GM19372 (cell line): ENCODE results near the gene AFG1L.
"Not testable (repeated sequence)": the region's sequence is repeated elsewhere in the genome, so short reads cannot be mapped to it uniquely, and the experiment has no call there.

Experiments
- ATAC-seq: cut with Tn5 transposase; IDR thresholded peaks from one replicate; pipeline ENCODE4 v1.9.1; 2021; ENCODE audit warnings: mild to moderate bottlenecking, low read depth, moderate library complexity; ENCODE audit not compliant: unreplicated experiment

AFG1L gene

DNA sequence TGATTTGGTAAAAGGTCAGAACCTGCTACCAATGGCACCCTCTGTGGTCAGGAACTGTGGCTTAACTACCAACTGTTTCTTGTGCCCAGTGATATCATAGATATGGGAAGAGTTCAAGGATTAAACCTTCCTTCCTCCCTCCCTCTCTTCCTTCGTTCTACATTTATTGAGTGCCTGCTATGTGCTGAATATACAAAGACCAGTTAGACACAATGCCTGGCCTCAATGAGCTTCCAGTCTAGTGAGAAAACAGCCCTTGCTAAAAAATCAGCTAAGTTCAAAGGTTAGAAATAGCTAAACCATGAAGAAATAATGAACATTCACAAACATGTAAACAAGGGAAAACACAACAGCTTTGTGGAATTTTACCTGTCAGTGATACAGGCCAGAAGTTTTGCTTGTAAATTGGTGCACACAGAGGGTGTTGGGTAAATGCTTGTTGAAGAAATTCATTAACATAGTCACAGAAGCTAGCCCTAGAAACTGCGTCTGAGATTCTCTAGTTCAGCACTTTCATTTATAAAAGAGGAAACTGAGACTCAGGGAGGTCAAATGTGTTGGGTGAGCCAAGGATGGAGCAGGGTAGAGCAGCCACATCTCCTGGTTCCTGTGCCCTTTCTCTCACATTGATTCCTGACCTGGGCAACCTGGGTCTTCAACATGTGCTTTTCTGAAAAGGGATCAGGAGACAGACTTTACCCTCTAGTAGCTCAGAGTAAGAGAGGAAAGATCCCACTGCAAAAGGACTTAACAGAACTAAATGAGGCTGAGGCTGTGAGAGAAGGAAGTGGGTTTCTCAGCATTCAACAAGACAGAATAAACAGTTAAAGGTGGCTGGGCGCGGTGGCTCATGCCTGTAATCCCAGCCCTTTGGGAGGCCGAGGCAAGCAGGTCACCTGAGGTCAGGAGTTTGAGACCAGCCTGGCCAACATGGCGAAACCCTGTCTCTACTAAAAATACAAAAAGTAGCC lies 251.5 kb downstream of the AFG1L start:
- ATAC-seq: no peak

DNA sequence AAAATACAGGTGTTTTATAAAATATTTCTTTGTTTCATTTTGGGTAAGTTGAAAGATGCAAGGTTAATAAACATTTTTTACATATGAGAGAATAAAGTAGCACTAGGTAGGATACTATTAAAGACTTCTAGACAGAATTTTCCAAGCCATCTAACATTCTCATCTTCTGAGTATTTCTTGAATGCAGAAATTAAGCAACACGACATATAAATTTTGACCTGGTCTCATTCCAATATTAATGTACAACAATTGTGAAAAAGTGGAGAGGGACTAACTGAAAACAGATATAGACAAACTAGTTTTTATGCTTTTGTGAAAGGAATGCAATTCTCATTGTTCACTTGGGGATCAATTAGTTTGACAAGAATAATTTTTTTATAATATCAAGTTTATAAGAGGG lies 254.4 kb downstream of the AFG1L start:
- ATAC-seq: no peak

DNA sequence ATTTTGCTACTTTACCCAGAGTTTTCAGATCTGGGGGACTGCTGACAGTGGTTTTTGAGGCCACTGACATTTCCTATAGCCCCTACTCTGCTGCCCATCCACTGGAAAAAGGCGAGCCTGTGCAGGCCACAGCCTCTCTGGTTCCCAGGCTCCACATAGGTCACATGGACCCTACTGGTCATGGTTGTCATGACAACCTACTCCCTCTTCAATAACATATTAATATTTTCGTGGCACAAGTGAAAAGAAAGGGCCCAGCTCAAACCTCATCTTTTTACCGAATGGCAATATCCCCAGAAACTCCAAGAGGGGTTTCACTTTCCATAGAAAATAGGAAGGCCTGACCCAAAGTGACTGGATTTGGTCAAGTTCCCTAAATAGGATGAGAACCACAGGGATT lies 254.9 kb downstream of the AFG1L start:
- no peak for ATAC-seq

DNA sequence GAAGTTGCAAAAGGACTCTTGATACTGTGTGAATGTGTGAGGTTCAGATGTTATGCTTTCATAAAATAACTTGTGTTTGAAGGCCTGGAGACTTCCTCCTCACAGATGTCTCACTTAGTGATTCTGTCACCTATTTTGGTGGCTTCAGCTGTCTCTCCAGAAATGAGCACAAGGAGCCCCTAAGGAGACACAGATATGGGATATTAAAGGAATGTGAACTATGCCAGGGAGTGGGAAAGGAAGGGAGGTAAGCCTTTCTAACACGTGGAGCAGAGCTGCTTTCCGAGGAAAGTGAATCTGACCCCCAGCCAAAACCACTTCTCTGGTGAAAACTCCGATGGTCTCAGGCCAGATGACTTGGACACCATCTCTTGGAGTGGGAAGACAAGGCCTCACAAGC lies 255.4 kb downstream of the AFG1L start:
- no peak for ATAC-seq

DNA sequence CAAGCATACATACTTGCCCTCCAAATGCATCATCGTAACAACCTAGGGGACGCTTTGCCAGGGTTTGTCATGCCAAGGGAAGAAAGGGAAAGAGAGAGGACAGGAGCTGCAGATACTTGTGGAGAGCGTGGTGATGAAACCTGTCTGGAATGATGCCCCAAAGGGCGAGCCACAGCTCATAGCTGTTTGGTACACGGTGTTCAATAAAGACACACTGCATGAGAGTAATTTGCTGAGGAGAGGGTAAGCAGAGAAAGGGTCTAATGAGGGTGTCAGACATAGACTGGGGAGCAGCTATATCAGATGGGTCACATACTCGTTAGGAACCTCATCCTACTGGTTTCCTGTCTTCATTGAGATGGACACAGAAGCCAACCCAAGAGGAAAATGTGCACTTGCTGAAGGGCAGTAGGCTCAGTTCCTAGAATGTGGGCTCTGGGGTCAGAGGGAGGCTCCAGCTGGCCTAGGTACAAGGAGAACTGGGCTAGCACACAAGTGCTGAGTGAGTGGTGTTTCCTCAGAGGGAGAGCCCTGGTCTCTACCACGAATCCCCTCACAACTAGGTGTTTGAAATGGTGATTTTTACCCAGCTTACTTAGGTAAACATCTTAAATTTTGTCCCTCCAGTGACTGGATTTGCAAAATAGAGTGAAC lies 260.7 kb downstream of the AFG1L start:
- ATAC-seq: no peak

DNA sequence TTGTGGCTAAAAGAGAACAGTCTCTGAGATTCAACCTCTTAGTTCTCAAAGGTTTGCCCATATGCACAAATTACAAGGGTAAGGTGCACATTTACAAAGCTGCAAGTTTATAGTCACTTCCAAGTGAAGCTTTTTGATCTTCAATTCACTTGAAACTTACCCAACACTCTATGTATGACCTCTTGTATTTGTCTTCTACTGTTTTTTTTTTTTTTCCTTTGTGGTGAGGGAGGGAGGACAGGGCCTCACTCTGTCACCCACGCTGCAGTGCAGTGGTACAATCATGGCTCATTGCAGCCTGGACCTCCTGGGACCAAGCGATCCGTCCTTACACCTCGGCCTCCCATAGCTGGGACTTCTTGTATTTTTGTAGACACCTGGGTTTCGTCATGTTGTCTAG lies 261.4 kb downstream of the AFG1L start:
- no peak for ATAC-seq

DNA sequence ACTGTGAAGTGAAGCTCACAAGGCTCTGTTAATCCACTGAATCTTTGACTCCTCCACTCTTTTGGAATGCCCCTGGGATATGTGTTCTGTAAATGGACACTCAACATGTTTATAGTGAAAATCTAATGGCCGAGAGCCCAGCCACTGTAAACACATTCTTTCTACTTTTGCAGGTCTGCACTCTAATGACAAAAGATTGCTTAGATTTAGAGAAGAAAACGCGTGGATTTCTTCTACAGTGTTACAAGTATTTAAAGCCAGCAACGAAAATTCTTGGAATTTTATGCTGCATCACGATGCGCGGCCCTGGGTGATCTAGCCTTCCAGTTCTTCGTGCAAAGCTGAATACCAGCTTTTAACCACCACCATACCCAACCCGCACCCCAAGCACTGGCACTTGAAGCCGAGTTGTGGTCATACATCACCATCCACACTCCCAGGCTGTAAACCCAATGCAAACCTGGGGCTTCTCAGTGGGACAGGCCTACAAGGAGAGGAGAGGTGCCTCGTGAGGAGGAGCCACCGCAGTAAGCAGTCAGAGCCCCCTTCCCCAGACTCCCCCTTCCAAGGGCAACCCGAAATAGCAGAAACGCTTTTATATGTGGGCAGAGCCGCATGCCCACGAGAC lies 262.1 kb downstream of the AFG1L start:
- no peak for ATAC-seq

DNA sequence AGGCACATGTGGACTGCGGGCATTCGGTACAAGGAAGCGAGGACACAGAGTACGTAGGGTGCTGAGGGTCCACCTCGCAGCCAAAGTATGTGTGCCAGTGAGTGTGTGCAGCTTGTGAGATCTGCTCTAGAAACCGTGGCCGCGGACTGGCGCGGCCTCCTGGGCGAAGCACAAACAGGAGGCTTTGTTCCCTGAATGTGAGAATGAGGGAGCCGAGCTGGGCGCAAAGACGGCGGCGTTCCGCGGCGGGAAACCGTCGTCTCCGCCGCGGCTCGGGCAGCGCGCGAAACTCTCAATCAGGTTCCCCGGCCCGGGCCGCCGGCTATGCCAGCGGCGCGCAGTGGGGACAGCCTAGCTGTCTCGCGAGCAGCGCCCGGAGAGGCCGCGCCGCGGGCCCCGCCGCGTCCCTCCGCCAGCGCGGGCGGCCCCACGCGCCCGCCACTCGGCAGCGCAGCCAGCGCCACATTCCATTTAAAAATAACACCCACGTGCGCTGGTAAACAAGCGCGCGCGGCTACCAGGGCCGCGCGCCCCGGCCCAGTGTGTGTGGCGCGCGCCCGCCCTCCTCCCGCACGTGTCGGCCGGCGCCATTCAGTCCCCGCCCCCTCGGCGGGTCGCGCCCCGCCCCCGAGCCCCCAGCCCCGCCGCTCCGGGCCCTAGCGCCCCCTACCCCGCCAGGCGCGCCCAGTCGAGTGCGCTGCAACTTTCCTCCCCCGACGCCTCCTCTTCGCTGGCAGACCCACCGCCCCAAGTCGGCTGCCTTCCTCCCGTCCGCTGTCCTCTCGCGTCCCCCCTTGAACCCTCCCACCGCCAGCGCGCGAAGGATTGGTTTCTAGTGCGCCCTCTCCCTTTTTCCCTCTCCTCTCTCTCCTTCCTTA lies 262.9 kb downstream of the AFG1L start:
- ATAC-seq: no peak

DNA sequence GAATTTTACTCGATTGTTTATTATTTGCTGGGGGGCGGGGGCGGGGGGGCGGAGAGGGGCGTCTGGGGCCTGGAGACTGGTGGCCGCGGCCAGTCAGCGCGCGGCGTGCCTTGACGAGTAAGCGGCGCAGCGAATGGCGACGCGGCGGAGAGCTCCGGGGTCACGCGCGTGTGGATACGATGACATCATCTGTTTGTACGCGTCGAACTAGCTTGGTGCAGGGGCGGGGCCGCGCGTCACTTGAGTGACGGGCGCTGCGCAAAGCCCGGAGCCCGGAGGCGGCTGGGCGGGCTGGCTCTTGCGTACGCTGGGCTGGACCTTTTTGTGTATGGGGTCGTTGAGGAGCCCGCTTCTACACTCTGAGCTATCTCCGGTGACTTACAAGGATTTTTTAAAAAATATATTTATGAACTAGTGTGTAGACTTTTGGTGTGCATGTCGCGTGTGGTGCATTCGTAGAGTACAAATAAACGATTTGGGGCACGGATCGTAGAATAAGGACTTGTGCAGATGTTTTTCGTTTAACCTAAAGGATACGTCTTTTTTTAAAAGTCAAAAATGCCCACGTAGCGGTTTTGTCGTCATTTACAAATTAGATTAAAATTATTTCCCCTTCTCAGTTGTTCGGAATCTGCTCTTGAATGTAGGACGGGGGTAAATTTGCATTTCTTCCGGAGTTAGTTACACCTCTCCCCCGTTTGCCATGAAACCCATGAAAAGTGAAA lies 263.7 kb downstream of the AFG1L start:
- ATAC-seq: peak; percentile 55

DNA sequence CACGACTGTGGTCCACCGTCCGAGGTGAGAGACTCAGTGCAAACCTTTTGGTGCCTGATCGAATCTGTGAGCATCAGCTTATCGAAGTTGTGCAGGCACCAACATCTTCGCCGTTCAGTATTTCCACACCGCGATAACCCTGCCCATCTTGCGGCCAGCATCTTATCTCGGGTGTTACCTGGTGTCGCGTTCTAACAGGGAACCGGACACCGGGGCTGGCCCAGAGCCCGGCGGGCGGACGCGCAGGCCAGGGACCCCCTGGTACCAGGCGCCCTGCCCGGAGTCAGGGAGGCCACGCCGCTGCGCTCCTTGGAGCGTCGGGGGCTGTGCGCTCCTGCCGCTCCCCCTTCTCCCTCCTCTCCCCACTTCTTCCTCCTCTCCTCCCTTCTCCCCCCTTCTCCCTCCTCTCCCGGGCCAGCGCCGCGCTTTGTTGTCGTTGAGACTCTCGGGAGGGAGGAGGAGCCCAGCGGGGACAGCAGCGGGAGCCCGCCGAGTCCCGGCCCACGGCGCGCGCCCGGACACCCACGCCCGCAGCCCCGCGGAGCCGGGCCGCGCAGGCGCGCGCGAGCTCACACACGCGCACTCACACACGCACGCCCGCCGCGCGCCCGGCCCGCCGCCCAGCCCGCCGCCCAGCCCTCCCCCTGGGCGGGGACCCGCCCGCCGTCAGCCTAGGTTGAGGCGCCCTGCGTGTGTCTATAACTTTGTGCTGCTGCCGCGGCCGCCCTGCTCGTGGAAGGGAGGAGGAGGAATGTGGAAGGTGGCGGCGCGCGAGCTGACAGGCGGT lies 264.4 kb downstream of the AFG1L start:
- ATAC-seq: peak; percentile 44

DNA sequence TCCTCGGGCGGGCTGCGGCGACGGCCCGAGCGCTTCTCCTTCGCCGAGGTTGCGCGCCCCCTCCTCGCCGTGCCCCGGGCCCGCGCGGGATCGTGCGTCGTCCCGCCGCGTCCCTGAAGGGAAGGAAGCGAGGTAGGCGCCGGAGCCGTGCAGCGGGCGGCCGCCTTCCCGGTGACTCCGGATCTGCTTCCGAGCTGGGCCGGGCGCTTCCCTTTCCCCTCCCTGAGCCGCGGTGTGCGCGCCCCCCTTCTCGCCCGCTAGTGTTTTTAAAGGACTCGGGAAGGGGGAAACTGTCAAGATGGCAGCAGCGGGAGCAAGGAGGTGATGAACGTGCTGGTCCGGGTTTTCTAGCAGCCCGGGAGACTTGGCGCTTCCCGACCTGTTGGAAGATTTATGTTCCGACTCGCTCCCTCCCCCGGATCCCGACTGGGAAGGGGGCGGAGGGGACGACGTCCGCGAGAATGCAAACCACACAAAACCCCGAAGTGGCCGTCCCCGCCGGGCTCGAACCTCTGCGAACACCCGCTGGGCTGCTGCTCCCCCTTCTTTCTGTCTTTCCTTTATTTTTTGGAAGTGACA lies 265.1 kb downstream of the AFG1L start:
- ATAC-seq: peak; percentile 1

DNA sequence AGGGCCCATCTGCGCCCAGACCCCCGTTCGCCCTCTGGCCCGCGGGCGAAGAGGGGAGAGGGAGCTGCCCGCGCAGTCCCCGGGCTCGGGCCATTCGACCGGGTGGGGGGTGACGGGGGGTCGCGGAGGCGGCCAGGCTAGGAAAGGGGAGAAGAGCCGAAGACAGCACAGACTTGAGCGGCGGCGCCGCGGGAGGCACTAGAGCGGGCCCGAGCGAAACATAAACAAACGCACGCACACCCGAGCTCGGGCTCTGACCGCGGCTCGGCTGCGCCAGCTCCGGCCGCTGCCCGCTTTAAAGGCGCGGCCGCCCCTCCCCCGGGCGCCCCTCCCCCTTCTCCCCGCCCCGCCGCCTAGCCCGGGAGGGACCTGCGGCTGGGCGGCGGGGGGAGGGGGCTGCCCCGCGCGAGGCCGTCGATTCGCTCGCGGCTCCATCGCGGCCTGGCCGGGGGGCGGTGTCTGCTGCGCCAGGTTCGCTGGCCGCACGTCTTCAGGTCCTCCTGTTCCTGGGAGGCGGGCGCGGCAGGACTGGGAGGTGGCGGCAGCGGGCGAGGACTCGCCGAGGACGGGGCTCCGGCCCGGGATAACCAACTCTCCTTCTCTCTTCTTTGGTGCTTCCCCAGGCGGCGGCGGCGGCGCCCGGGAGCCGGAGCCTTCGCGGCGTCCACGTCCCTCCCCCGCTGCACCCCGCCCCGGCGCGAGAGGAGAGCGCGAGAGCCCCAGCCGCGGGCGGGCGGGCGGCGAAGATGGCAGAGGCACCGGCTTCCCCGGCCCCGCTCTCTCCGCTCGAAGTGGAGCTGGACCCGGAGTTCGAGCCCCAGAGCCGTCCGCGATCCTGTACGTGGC lies 265.8 kb downstream of the AFG1L start, which contains the start of gene FOXO3:
TSS of gene FOXO3 (plus strand) at position 455 of the 846 bp plus-strand sequence. CDS start at position 747, 292 bp downstream.
- no peak for ATAC-seq

DNA sequence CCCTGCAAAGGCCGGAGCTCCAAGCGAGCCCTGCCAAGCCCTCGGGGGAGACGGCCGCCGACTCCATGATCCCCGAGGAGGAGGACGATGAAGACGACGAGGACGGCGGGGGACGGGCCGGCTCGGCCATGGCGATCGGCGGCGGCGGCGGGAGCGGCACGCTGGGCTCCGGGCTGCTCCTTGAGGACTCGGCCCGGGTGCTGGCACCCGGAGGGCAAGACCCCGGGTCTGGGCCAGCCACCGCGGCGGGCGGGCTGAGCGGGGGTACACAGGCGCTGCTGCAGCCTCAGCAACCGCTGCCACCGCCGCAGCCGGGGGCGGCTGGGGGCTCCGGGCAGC lies 266.4 kb downstream of the AFG1L start:
- ATAC-seq: not testable (repeated sequence)

DNA sequence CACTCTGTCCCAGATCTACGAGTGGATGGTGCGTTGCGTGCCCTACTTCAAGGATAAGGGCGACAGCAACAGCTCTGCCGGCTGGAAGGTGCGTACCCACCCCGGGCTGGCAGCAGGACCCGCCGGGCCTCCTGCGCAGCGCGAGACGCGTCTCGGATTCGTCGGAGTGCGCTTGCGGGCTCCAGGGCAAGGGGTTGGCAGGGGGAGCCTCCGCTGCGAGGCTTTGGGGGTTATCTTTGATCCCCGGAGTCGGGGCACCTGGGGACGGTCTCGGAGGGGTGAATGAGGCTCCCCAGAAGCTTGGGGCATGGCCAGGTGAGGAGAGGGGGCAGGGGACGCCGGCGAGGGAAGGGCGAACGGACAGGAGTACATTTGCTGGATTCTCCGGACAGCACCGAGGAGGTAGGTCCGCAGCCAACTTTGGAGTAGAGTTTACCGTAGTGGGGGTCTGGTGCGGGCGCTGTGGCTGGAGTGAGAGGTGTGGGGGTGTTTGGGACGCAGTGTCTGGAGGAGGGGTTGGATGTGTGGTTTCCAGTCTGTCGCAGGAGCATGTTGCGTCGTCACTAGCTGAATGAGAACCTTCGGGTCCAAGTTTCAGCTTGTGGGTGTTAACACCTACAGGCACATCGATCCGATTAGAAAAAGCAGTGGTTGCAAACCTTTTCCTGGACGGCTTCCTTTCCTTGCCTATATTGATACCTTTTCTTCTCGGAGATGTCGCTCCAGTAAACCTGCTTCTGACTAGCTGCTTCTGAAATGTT lies 267.1 kb downstream of the AFG1L start:
- ATAC-seq: no peak

DNA sequence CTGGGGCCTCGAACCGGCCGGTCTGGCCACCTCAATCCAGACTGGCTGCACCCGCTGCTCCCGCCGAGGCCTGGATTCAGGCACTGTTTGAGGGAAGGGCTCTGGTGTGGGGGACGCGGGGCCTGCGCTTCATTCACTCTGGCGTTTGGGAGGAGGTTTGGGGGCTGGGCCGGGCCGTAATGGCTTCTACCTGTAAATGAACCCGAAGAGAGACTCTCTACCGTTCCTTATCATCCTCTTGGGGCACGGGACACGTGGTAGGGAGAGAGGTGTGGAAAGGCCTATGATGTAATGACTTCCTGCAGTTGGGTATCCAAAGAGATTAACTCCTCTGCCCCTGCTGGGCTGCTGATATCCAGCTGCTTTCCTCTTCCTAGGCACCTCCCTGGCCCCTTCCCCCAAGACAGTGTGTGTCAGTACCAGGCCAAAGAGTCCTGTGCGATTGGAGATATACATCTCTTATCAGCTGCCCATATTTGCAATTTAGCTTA lies 267.7 kb downstream of the AFG1L start:
- ATAC-seq: no peak

DNA sequence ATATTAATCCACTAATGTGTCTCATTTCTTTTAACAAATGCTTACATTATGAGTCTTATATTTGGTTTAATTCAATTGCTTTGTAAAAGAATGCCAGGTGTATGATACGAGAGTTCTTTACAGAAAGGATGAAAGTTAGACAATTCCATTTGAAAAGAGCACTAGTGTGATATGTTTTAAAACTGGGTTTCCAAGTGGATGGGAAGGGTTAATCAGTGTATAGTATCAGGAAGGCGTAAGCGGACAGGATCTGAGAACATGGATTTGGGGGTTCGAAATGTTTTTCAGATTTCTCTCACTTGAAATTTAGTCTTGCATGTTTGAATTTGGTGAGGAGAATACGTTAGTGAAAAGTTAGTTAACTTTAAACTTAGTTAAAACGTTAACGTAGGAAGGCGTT lies 268.4 kb downstream of the AFG1L start:
- no peak for ATAC-seq

DNA sequence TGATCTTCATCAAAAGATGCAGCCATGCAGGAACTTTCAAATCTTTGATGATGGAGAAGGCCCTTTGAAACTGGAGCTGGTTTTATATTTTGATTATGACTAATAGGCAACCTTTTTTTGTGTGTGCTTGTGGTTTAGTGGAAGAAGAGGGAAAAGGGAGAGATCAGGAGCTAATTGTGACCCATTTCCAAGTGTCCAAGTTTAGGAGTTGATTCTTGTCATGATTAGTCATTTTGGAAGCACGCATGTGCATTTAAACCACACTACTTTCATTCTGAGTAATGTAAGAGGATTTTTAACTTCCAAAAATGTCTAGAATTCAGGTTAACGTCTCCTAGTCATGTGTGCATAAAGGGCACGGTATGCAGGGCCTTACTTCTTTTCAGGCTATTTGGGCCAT lies 269.3 kb downstream of the AFG1L start:
- no peak for ATAC-seq
